ENCODE results near the gene RHOBTB3. TPM values are rescaled to one million over a fixed set of nuclear protein-coding genes. Genes with fewer than 3 reads are reported as not detected.

The RHOBTB3 gene
- total RNA-seq (2021), result 6.6 and 6.8 TPM in 2 replicates
- long read RNA-seq, partial matches to known transcripts, result 3 of 6 reads
- long read RNA-seq, other reads (novel, unspliced or antisense), result 3 of 6 reads

- H2BK120ac ChIP-seq (ENCODE audit: low read depth, low read length, poor library complexity, severe bottlenecking), result no peak within 1 kb of the TSS
- H3K18ac ChIP-seq (ENCODE audit: insufficient read length, low read depth, low read length), result peak within 1 kb of the TSS; percentile 34
- no peaks in the 10 kb centered on the region for H3K9me3 ChIP-seq (ENCODE audit: control insufficient read depth, low read depth, low read length)
- peak within 1 kb of the TSS in 1 of 3 experiments; percentile 47; a peak in 1 of 7 replicates for H3K27ac Mint-ChIP-seq
- no peak within 1 kb of the TSS for H3K27ac ChIP-seq (ENCODE audit: insufficient read length, low read depth, low read length)
- peaks cover 13% of the 10 kb centered on the region; the same call in 1 of the 2 replicates for H3K27me3 ChIP-seq (ENCODE audit: insufficient read depth, low read length)
- H3K56ac ChIP-seq (ENCODE audit: insufficient read length, low read depth, low read length), result no peak within 1 kb of the TSS
- H3K4me3 Mint-ChIP-seq, result peak within 1 kb of the TSS; percentile 78 to 93
- peak within 1 kb of the TSS; percentile 90 for H3K4me2 ChIP-seq (ENCODE audit: insufficient read depth, insufficient read length, low read length)
- TF ChIP-seq CTCF (conservative IDR thresholded peaks at IDR 0.05), result no peak
- no peak within 1 kb of the TSS for H3K4ac ChIP-seq (ENCODE audit: low read depth, low read length)
- no peak within 1 kb of the TSS for H4K8ac ChIP-seq (replicated peaks; ENCODE audit: insufficient read length, low read depth, low read length)
- no peak within 1 kb of the TSS for H2AK5ac ChIP-seq (ENCODE audit: insufficient read length, low read length)
- H4K5ac ChIP-seq (ENCODE audit: insufficient read length, low read depth, low read length), result no peak within 1 kb of the TSS
- no peak within 1 kb of the TSS for H2BK20ac ChIP-seq (ENCODE audit: low read depth, low read length, poor library complexity, severe bottlenecking)
- WGBS (ENCODE audit: extremely low coverage, insufficient read length, low lambda C conversion rate), result no CpG with 5 or more reads among the region's 78 CpGs
- H3K79me2 ChIP-seq (ENCODE audit: insufficient read depth, low read length), result no peaks in the 10 kb centered on the region
- H3K23ac ChIP-seq (ENCODE audit: insufficient read length, low read depth, low read length), result no peak within 1 kb of the TSS
- H4K91ac ChIP-seq (ENCODE audit: insufficient read length, low read depth, low read length), result no peak within 1 kb of the TSS
- H2BK5ac ChIP-seq (ENCODE audit: insufficient read length, low read length), result no peak within 1 kb of the TSS
- no peaks in the 10 kb centered on the region; a peak in 1 of 7 replicates for H3K36me3 Mint-ChIP-seq (ENCODE audit: insufficient read depth in 1 of 3, low read depth in 3 of 3)
- peaks cover 13% of the 10 kb centered on the region for H3K23me2 ChIP-seq (ENCODE audit: insufficient read length, low read depth, low read length, poor library complexity, severe bottlenecking)
- no peaks in the 10 kb centered on the region for H3K79me1 ChIP-seq (ENCODE audit: insufficient read depth, low read depth, low read length, poor library complexity, severe bottlenecking)
- no peaks in the 10 kb centered on the region for H3K9me3 Mint-ChIP-seq
- peak within 1 kb of the TSS; percentile 74 for H3K14ac ChIP-seq (ENCODE audit: insufficient read depth, low read length)
- peaks cover 27 to 29% of the 10 kb centered on the region in 2 experiments for H3K4me1 Mint-ChIP-seq
- H2BK12ac ChIP-seq (ENCODE audit: insufficient read length, low read depth, low read length), result no peak within 1 kb of the TSS
- no peak within 1 kb of the TSS for H2AFZ ChIP-seq (ENCODE audit: low read length)
- H4K20me1 ChIP-seq (ENCODE audit: control insufficient read depth, insufficient read depth, insufficient read length), result no peaks in the 10 kb centered on the region
- peaks cover 79% of the 10 kb centered on the region for H3K27me3 Mint-ChIP-seq (ENCODE audit: low read depth)
- H3T11ph ChIP-seq (ENCODE audit: low read length), result no peak within 1 kb of the TSS
- DNase-seq, result peak; percentile 89
- peaks cover 4% of the 10 kb centered on the region; the same call in 1 of the 2 replicates for H3K4me1 ChIP-seq (ENCODE audit: insufficient read depth, low read length)
- H3K9ac ChIP-seq (ENCODE audit: extremely low read depth, insufficient read length, low read length), result peak within 1 kb of the TSS; percentile 48
- H2BK15ac ChIP-seq (ENCODE audit: low read depth, low read length), result no peak within 1 kb of the TSS
Measured at GRCh38 chr5:95730730-95731570, at the start of gene RHOBTB3. TSS of gene RHOBTB3 (plus strand) at chr5:95731336. CDS start at chr5:95731683, 347 bp downstream.
